Measurements from ENCODE around the gene IRS1.

DNA sequence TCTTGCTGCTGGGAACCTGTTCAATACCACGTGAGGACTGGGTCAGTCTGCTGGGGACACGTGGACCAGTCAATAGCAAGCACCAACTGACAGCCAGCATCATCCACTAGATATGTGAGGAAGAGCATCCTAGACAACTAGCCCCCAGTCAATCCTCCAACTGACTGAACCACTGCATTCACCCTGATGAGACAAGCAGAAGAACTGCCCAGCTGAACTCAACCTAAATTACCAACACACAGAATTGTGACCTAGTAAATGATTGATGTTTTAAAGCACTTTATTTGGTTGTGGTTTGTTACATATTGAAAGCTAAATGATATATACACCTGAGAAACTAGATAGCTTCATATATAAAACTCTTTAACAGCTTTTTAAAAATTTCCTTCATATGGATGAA lies 15.7 kb downstream of the IRS1 start:
- TF ChIP-seq, protein P1, sequence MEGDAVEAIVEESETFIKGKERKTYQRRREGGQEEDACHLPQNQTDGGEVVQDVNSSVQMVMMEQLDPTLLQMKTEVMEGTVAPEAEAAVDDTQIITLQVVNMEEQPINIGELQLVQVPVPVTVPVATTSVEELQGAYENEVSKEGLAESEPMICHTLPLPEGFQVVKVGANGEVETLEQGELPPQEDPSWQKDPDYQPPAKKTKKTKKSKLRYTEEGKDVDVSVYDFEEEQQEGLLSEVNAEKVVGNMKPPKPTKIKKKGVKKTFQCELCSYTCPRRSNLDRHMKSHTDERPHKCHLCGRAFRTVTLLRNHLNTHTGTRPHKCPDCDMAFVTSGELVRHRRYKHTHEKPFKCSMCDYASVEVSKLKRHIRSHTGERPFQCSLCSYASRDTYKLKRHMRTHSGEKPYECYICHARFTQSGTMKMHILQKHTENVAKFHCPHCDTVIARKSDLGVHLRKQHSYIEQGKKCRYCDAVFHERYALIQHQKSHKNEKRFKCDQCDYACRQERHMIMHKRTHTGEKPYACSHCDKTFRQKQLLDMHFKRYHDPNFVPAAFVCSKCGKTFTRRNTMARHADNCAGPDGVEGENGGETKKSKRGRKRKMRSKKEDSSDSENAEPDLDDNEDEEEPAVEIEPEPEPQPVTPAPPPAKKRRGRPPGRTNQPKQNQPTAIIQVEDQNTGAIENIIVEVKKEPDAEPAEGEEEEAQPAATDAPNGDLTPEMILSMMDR (IDR thresholded peaks at IDR 0.05; ENCODE audit: poor library complexity) = no peak
- TF ChIP-seq EZH2 (IDR thresholded peaks at IDR 0.05; ENCODE audit: borderline replicate concordance) (no peak), EZH2phosphoT487 (IDR thresholded peaks at IDR 0.05; ENCODE audit: low read depth, severe bottlenecking, unreplicated experiment) (no peak)

Data from hepatocyte (in vitro differentiated cells).